Stimulated activated CD4-positive, alpha-beta T cell treated with anti-CD3 and anti-CD28 coated beads, Interleukin-15, amount 100 ng/mL, for 1 hour (primary cell): Measurements from ENCODE around the gene WDR7.

Experiments used
- DNase-seq, 2 donors: peaks; one replicate each; pipeline ENCODE4 v3.0.0-alpha.2; 2020; ENCODE audit warnings: low read depth in 1 of 2, low spot score in 1 of 2

WDR7 gene

DNA sequence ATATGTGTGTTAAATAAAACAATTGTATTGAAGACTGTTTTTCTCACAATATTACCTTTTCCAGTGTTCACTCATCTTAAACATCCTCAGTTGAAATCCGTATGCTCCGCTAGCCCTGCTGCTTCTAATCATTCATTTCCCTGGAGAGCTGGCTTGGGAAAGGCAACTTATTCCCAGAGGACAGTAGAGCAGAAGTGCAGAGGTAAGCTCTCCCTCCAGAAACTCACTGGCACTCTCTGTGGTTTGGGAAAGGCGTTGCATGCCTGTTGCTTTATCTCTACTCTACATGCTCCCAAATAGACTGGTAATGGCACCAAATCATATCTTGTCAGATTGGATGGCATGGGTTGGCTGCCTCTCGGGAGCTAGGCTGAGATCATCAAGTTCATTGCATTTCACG is 378.6 kb downstream of the WDR7 start:
- no peak for DNase-seq

DNA sequence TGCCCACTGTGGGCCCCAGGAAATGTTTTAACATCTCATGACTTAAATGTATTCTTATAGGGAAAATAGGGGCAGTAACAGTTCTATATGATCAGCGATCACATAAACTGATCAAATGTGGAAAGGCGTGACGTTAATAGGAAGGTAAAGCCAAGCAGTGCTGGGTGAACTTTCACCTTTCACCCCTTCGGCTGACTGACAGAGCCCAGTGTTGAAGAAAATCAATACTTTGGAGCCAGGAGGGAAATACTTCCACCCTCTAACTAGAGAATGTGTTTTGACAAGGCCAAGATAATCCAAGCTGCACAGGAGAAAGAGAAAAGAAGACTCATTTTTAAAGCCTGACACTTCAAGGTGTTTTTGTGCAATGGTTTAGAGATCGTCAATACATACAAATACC is 379.3 kb downstream of the WDR7 start:
- DNase-seq = no peak

DNA sequence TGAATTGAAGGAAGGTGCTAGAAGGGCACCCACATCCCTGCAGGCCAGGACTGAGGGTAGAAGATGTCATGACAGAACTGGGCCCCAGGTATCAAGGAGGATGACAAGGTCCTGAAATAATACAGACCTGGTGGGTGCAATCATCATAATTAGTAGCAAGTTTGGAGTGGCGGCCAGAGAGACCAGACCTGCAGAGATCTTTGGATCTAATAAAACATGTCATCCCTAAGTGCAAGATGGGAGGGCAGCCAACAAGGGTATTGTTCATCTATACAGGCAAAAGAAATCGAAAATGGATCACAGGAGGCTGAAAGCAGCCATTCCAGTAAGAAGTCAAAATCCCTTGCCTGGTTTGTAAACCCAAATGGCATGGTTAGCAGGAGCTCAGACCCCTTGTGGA is 384.4 kb downstream of the WDR7 start:
- no peak for DNase-seq

DNA sequence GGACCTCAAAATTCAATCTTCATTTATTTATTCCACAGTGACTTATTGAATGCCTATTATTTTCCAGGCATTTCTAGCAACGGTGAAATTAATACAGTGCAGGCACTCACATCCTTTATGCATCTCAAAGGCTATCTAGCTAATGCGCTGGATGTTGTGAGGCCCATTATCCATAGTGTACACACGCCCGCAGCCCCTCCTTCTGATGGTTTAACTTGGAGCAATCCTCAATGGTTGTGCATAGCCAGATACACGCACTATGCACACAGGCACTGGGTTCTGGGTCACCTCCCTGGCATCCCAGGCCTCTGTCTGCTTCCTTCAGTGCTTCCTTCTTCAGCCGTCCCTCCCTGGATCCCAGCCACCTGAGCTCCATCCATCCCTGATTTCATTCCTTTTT is 387.2 kb downstream of the WDR7 start:
- no peak for DNase-seq

DNA sequence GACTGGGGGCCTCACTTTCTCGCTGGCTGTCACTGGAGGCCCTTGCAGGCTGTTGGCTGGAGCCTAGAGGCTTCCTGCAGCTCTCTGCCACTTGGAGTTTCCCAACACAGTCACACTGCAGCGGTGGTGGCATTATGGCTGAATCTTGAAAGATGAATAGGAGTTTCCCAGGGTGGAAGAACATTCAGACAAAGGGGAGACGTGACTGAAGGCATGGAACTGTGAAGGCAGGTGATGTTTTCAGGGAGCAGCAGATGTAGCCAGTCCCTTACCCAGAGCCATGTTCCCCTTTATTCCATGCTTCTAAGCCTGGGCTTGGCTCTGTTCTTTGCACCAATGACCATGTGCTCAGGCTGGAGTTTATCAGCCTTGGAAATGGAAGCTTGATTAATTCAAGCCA is 389.0 kb downstream of the WDR7 start:
- DNase-seq = no peak

DNA sequence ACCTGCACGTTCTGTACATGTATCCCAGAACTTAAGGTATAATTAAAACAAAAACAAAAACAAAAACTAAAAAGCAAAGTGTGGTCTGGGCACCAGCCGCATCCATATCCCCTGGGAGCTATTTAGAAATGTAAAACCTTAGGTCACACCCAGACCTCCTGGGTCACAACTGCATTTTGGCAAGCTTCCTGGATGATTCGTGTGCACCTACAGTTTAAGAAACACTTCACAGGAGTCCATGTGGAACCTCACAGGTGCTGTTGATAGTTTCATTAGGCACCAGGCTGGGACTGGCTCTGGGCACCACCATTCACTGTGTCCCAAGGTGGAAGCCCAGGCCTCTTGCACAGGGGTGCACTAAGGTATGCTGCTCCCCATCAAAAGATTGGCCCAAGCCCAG is 392.1 kb downstream of the WDR7 start:
- no peak for DNase-seq

DNA sequence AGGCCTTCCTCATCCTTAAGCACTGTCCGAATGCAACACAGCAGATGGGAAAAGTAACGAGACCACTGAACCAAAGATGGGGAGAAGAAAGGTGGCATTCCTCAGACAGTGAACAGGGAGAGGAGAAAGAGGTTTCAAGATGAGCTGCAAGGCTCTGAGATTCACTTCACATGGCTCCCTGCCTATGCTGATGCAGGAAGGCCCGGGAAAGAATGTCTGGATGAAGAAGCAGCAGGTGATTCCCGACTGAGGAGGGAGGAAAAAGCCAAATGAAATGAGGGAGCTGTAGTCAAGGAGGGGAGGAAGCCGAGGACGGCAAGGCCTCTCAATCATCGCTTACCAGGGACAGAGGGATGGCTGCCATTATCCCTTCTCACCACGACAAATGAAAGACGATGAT is 397.2 kb downstream of the WDR7 start:
- no peak for DNase-seq

DNA sequence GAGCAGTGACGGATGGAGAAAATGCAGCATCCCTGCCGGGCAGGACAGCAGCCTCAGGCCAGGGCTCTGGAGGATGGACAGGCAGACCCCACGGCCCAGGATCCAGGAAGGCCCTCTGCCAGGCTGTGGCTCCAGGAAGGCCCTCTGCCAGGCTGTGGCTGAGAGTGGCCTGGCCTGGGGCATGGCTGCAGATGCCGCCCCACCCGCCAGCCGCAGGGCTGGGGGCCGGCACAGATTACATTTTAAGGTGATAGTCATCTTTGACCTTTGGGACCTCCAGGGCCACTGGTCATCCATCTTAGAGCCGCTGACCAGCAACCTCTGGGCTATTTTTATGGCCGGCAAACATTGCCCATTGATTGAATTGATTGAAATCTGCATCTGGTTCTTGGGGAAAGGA is 397.7 kb downstream of the WDR7 start:
- no peak for DNase-seq

DNA sequence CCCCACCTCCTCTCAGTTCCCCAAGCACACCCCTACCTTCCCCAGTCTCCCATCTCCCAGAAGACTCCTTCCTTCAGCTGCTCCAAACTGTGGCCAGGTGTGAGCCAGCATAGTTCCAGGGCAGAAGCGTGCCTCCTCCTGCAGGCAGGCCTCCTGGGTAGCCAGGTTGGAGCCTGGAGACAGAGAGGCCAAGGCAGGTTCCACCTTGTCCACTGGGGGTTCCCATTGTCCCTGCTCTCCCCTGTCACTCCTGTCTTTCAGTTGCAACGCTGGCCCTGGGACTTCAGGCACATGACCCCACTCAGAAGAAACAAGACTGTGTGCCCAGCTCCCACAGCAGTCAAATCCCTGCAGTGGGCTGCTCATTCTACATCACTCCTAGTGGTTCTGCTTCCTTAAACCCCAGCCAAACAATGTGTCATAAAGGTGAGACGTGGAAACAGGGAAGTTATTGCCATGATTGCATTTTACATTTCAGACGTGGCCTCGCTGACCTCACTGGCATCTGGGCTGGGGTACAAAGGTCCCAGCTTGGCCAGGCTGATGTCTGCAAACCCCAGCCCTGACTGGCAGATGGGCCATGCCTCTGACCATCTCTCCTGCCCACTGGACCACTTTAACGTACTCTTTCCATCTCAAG is 399.3 kb downstream of the WDR7 start:
- DNase-seq = no peak

DNA sequence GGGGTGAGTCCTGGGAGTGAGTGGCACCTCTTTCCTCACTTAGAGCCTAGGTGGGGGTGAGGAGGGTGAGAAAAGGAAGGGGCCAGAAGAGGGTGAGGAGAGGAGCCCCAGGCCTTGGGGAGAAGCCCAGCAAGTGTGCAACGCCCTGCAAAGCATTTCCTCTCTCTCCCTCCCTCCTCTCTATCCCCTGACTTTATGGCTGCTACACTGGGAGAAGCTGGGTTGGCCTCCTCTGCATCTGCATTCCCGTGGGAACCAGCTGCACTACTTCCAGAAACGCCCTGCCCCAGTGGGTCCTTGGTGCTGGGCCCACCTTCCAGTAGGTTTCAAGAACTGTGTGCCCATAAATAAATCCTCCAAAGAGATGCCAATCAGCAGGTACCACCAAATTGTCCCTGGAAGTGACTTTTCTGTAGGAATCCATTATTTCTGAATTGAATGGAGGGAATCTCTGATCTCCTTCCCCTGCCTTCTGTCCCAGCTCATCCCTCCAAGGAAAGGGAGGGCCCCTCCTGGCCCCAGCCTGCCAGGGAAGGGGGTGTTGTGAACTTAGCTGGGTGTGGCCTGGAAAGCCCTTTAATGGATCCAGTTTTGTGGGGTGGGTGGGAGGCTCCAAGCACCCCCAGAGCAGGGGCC is 400.0 kb downstream of the WDR7 start:
- DNase-seq = no peak

DNA sequence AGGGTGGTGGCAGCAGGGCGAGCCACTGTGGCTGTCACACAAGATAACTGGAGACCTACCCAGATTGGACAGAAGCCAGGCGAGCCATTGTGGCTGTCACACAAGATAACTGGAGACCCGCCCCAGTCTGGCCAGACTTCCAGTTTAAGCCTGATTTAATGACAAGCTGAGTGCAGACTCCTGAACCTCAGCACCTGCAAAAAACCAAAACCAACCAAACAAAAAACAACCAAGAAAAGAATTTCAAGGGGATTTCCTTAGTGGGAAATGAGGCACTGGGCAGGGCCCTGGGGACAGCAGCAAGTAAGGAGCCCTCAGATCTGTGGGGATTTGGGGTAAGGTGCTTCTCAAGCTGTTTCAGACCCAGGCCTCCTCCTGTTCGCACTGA is 400.5 kb downstream of the WDR7 start:
- DNase-seq = no peak

DNA sequence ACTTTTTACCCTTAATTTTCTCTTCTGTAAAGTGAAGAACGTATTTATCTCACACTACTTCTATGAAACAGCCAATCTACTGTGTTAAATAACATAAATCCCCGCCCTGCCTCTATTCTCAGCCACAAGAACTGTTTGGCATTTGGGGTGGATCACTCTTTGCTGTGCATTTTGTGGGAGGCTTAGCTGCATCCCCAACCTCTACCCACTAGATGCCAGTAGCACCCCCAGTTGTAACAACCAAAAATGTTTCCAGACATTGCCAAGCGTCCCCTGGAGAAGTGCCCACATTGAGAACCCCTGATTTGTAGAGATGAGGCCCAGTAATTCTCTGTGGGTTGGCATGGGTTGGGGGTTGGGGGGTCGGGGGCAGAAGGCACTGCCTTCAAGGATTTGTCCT is 401.0 kb downstream of the WDR7 start:
- DNase-seq = no peak

DNA sequence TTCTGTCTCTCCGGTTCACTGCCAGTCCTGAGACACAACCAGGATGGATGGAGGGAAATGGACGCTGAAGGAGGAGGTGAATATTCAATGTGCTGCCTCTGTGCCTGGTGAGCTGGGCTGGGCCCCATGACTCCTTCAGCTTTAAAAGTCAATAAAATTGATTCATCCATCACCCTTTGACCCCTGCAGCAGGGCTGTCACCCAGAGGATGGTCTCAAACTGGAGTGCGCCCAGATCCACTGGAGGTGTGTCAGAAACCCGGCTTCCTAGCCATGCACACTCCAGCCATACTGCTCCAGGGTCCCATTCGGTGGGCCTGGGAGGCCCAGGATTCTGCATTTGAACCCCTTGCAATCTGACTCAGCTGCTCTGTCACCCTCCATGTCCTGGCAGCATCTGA is 401.6 kb downstream of the WDR7 start:
- DNase-seq = no peak

DNA sequence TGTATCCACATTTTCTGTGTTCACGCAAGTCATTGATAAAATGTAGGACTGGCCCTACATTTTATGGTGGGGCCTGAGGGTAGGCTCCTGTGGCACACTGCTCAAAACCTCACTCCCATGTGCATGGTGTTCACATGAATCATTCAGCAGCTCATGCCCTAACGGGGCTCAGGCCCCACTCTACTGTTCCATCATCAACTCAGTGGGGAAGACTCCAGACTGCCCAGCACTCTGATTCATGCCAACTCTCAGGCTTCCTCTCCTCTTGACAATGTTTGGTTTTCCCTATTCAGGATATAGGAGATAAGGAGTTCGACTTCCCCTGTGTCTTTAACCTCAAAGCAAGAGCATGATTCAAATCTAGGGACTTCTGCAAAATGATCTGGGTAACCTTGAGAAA is 403.7 kb downstream of the WDR7 start:
- no peak for DNase-seq

DNA sequence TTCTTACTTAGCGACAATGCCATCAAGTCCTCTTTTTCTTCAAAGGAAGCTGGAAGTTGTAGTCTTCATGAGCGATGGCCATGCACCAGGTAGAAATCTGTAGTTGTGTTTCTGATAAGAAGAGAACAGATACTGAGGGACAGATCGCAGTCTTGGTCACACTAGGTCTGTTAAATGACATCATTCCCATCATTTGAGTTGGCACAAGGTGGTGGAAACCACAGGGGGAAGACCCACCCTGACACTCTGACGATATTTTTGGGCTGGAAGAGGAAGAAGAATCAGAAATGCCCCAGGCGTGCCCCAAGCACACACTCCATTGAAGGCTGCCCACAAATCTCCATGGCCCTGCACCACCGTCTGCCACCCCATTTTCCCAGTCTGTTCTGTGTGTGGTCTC is 406.7 kb downstream of the WDR7 start:
- no peak for DNase-seq

DNA sequence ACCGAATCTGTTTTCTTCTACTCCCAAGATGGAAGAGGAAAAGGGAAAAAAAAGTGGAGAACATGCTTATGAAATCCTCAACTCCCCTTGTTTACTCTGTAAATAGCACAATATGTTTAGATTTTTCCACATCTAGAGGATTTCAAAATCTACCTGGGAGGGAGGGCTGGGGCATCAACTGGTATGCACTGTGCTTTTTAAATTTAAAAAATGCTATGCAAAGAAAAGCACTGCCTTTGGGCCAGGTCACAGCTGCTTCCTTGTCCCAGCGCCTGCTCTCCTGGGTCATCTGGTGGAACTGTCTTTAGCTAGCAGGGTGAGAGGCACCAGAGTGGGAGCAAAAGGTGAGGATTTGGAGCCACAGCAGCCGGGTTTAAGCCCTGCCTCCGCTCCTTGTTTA is 407.6 kb downstream of the WDR7 start:
- DNase-seq = no peak

DNA sequence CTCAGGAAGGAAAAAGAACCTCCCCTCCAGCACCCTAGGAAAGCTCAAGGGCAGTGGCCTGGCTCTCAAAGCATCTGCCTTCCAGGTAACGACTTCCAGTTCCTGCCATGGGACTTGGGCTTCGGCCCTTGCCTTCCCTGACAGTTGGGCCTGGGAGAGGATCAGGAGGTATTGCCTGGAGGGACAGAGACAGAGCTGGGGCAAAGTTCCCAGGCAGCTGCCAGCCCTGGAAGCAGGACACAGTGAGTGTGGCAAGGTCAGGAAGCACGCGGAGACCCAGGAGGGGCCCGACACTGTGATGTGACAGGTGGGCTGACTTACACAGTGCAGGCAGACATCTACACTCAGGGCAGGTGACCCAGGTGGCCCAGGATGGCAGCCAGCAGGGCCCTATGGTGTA is 408.2 kb downstream of the WDR7 start:
- DNase-seq = no peak

DNA sequence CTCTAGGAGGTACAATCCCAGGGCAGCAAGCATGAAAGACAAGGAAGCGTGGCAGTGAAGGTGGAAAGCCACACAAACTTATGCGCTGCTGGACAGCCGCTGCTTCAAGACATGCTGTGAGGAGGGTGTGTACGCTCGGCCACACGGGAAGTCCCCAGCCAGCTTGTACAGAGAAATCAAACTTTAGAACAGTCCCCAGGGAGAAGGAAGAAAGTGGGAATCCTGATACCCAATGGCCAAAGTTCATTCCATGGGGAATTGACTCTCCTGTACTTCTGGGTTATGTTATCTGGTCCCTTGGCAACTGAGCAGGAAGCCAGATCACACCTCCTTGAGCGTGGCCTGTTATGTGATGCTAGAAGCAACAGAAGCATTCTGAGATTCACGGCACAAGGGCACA is 409.7 kb downstream of the WDR7 start:
- no peak for DNase-seq

DNA sequence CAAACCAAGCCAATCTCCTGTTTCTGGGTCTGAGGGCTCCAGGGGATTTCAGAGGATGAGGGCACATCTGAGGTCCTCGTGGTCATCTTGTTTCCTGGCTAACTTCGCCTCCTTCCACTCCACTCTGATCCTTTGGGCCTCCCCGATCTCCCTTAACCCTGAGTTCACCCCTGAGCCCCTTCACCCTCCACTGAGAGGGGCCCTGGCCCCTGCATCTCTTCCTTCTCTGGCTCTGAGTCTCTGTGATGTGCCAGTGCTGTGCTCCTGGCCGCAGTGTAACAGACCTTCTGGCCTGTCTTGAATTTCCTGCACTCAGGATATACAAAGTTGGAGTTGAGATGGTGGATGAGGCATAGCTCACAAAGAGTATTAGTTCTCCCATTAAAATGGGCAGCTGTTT is 411.0 kb downstream of the WDR7 start:
- DNase-seq = no peak

DNA sequence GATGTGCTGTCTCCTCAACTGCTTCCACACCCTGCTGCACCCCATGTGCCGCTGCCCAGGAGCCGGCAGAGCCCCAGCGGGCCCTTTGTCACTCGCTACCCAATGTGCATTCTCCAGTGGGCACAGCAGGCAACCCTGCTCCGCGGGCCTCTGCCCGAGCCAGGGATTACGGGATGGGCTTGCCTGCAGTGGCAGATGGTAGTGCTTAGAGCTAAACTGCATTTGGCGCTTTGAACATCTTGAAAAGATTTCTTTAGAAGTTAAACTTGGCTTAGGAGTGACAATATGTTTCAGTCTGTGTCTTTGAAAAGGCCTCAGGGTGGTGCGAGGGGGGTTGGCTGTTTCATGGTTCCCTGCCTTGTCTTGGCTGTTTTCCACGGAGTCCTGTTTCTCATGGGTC is 411.7 kb downstream of the WDR7 start:
- no peak for DNase-seq

DNA sequence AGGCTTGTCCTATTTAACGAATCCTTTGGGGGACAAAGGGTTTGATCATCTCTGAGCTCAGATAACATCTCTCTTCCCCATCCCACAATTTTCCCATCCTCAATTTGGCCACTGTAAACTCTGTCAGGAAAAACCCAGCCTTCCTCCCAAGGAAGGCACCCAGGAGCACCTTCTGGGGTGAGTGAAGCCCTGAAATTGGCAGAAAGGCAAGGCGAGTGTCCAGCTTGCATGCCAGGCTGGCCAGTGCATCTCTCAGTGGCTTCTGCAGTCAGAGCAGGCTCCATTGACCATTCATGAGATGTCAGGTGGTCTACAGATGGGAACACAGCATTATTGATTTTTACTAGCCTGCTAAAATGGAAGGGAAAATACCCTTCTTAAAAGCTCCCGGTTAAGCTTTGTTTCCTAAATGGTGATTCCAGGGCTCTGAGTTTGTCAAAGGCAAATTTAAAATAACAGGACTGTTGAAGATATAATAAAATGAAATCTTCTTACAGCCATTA is 412.5 kb downstream of the WDR7 start:
- no peak for DNase-seq

DNA sequence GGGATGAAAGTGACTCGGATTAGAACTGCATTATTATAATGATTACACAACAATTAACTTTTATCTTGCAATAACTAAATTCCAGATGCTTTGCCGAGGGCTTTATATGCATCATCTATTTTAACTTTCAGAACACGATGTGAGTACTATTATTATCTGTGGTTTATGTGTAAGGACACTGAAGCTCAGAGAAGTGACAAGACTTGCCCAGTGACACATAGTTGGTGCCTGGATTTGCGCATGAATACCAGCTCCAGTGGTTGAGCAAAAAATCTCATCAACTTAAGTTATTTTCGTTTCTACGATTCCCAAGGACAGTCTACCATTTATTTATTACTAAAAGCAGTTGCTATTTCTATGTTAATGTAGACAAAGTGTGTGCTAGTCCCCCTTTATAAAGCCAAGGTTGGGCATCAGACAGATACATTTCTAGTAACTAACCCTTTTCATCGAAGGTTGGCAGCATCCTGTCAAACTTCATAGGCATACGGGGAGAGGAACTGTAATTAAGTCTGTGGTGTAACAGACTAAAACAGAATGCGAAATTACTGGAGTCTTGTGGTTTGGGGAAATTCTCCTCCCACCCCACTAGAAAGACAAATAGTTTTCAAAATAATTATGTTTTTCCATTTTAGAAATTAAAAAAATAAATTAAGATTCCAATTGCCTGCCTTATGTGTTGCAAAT is 422.5 kb downstream of the WDR7 start:
- no peak for DNase-seq
